AG09309 (cell line): ENCODE data around the gene AMPD2.
"Not testable (repeated sequence)": the region's sequence is repeated elsewhere in the genome, so short reads cannot be mapped to it uniquely, and the experiment has no call there.

Experiments
- DNase-seq: peaks from one replicate; pipeline ENCODE4 v3.0.0-alpha.2; 2010; ENCODE audit warnings: low read depth
- H3K4me3 ChIP-seq: 2 replicates; pipeline ENCODE4 v1.5.1; 2011; ENCODE audit warnings: mild to moderate bottlenecking, low read depth, low read length, moderate library complexity; ENCODE audit not compliant: control insufficient read depth
- CTCF ChIP-seq: IDR thresholded peaks from 2 replicates; pipeline ENCODE4 v1.5.1; 2011; ENCODE audit warnings: mild to moderate bottlenecking, low read depth, low read length, inconsistent platforms; ENCODE audit not compliant: insufficient read depth, control insufficient read depth; ENCODE audit errors: missing control alignments

The AMPD2 gene

GRCh38 chr1:109677459-109677858 is 57.8 kb downstream of the AMPD2 start:
- DNase-seq = no peak
- no peak overlapping the region for H3K4me3 ChIP-seq
- no peak for TF ChIP-seq CTCF

- DNase-seq, H3K4me3 ChIP-seq: not testable (repeated sequence)
Observed at GRCh38 chr1:109678637-109679036, 59.0 kb downstream of the AMPD2 start.
